WTC11 (cell line): Measurements from ENCODE around the gene MORC2. TPM values are rescaled to one million over a fixed set of nuclear protein-coding genes. Genes with fewer than 3 reads are reported as not detected.

Source experiments
- CREM ChIP-seq: sonication (generic); formaldehyde crosslinking; IDR thresholded peaks from 2 replicates; pipeline ENCODE4 v1.8.1; 2022; ENCODE audit warnings: mild to moderate bottlenecking, missing genetic modification reagents, moderate library complexity
- EMX1 ChIP-seq: fragments of 250-450 bp; sonication (Bioruptor Pico); IDR thresholded peaks from 2 replicates; pipeline ENCODE4 v1.8.0; 2021; ENCODE audit warnings: mild to moderate bottlenecking
- NR1H2 ChIP-seq: sonication (generic); formaldehyde crosslinking; IDR thresholded peaks from 2 replicates; pipeline ENCODE4 v1.9.0; 2021; ENCODE audit warnings: mild to moderate bottlenecking, moderate library complexity, missing genetic modification reagents
- RELA ChIP-seq: sonication (generic); formaldehyde crosslinking; IDR thresholded peaks from 2 replicates; pipeline ENCODE4 v1.8.1; 2022; ENCODE audit warnings: missing genetic modification reagents, mild to moderate bottlenecking, borderline replicate concordance
- SMAD4 ChIP-seq: sonication (generic); formaldehyde crosslinking; IDR thresholded peaks from 2 replicates; pipeline ENCODE4 v1.8.0; 2022; ENCODE audit warnings: mild to moderate bottlenecking, missing genetic modification reagents
- SP1 ChIP-seq: sonication (generic); formaldehyde crosslinking; conservative IDR thresholded peaks from 2 replicates; pipeline ENCODE4 v1.8.1; 2022; ENCODE audit warnings: missing genetic modification reagents
- ZNF121 ChIP-seq: sonication (generic); formaldehyde crosslinking; IDR thresholded peaks from 2 replicates; pipeline ENCODE4 v1.8.0; 2023; ENCODE audit warnings: missing genetic modification reagents
- ZNF423 ChIP-seq: fragments of 250-450 bp; sonication (Bioruptor Pico); IDR thresholded peaks from 2 replicates; pipeline ENCODE4 v2.1.2; 2022; ENCODE audit warnings: mild to moderate bottlenecking, moderate library complexity
- total RNA-seq: library from RNA; stranded (reverse); gene quantifications from 3 replicates; pipeline ENCODE4 v1.2.3, GENCODE V29; 2021
- TF ChIP-seq, protein P1 (sequence below): fragments of 250-450 bp; sonication (Bioruptor Pico); IDR thresholded peaks from 2 replicates; pipeline ENCODE4 v1.9.0; 2021; ENCODE audit warnings: mild to moderate bottlenecking, borderline replicate concordance
- TF ChIP-seq, protein P2 (sequence below): fragments of 250-450 bp; sonication (Bioruptor Pico); conservative IDR thresholded peaks from 2 replicates; pipeline ENCODE4 v1.9.0; 2021; ENCODE audit warnings: mild to moderate bottlenecking
- TF ChIP-seq, protein P3 (sequence below): fragments of 250-450 bp; sonication (Bioruptor Pico); IDR thresholded peaks from 2 replicates; pipeline ENCODE4 v1.9.0; 2021; ENCODE audit warnings: mild to moderate bottlenecking
- TF ChIP-seq, protein P4 (sequence below): sonication (generic); formaldehyde crosslinking; IDR thresholded peaks from 2 replicates; pipeline ENCODE4 v1.8.0; 2022; ENCODE audit warnings: mild to moderate bottlenecking, missing genetic modification reagents
- TF ChIP-seq, protein P5 (sequence below): fragments of 250-450 bp; sonication (Bioruptor Pico); IDR thresholded peaks from 2 replicates; pipeline ENCODE4 v1.9.0; 2021; ENCODE audit warnings: moderate library complexity, mild to moderate bottlenecking, inconsistent platforms, borderline replicate concordance
- TF ChIP-seq, protein P6 (sequence below): sonication (generic); formaldehyde crosslinking; IDR thresholded peaks from 2 replicates; pipeline ENCODE4 v1.8.0; 2022; ENCODE audit warnings: mild to moderate bottlenecking, missing genetic modification reagents

MORC2 gene
- total RNA-seq, 1 experiment from 2014 or later = 62.3 TPM

DNA sequence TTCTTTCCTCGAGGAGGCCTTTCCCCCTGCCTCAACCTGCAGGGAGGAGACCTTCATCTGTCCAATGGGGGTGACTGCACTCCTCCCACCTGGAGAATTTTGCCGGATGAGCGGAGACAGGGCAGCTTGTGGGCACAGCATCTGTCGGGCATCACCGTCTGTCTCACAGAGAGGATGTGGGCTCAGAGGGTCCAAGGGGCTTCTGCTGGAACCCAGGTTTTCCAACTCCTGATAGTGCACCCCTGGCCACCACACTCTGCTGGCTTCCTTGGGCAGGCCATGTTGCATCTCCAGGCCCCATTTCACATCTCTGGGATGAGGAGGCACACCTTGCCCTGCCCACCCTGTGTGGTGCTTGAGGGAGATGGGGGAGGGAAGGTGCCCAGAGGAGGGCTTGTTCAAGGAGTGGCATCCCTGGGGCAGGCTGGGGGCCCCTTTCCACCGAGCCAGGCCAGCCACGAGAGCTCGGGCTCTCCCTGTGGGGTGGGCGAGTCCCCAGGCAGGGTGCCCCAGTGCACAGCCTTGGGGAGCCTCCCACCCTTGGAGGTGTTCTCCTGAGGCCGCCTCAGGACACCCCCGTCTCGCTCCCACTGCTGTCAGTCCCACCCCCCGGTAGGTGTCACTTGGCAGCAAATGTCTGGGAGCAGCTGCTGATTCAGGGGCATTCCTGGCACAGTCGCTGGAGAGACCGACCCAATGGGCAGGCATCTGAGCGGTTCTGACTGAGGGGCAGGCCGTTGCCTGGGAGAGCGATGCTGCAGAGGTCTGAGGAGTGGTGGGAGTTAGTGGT, 84.2 kb downstream of the MORC2 start (continued):
- TF ChIP-seq, protein P1, sequence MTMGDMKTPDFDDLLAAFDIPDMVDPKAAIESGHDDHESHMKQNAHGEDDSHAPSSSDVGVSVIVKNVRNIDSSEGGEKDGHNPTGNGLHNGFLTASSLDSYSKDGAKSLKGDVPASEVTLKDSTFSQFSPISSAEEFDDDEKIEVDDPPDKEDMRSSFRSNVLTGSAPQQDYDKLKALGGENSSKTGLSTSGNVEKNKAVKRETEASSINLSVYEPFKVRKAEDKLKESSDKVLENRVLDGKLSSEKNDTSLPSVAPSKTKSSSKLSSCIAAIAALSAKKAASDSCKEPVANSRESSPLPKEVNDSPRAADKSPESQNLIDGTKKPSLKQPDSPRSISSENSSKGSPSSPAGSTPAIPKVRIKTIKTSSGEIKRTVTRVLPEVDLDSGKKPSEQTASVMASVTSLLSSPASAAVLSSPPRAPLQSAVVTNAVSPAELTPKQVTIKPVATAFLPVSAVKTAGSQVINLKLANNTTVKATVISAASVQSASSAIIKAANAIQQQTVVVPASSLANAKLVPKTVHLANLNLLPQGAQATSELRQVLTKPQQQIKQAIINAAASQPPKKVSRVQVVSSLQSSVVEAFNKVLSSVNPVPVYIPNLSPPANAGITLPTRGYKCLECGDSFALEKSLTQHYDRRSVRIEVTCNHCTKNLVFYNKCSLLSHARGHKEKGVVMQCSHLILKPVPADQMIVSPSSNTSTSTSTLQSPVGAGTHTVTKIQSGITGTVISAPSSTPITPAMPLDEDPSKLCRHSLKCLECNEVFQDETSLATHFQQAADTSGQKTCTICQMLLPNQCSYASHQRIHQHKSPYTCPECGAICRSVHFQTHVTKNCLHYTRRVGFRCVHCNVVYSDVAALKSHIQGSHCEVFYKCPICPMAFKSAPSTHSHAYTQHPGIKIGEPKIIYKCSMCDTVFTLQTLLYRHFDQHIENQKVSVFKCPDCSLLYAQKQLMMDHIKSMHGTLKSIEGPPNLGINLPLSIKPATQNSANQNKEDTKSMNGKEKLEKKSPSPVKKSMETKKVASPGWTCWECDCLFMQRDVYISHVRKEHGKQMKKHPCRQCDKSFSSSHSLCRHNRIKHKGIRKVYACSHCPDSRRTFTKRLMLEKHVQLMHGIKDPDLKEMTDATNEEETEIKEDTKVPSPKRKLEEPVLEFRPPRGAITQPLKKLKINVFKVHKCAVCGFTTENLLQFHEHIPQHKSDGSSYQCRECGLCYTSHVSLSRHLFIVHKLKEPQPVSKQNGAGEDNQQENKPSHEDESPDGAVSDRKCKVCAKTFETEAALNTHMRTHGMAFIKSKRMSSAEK = no peak
- TF ChIP-seq RELA (no peak), CREM (CRISPR knock-in tag) (no peak), NR1H2 (CRISPR knock-in tag) (no peak), SMAD4 (CRISPR knock-in tag) (no peak), ZNF423 (no peak), ZNF121 (no peak), EMX1 (no peak), SP1 (no peak)
- TF ChIP-seq, protein P2, sequence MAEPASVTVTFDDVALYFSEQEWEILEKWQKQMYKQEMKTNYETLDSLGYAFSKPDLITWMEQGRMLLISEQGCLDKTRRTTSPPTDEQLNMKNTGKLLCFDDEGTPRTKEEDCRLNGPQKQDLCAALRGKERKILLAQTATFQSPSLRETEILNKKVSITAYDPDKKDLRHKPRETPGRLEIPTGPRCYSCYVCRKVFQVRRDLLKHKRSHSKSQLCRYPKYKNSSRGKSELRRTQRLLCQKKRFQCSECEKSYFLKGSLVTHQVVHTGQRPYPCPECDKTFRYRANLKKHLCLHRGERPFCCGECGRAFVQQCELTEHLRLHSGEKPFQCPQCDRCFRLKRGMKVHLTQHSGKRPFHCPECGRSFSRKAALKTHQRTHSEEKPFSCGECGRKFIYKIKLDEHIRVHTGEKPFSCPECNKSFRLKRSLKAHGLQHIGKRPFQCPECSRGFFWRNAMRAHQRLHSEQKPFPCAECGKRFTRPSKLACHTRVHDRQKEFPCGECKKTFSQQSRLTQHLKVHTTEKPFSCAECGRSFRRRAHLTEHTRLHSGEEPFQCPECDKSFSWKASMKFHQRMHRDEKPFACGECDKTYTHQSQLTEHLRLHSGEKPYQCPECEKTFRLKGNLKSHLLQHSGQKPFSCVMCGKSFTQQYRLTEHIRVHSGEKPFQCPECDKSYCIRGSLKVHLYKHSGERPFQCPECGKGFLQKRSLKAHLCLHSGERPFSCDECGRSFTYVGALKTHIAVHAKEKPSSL (CRISPR knock-in tag) = no peak
- TF ChIP-seq, protein P3, sequence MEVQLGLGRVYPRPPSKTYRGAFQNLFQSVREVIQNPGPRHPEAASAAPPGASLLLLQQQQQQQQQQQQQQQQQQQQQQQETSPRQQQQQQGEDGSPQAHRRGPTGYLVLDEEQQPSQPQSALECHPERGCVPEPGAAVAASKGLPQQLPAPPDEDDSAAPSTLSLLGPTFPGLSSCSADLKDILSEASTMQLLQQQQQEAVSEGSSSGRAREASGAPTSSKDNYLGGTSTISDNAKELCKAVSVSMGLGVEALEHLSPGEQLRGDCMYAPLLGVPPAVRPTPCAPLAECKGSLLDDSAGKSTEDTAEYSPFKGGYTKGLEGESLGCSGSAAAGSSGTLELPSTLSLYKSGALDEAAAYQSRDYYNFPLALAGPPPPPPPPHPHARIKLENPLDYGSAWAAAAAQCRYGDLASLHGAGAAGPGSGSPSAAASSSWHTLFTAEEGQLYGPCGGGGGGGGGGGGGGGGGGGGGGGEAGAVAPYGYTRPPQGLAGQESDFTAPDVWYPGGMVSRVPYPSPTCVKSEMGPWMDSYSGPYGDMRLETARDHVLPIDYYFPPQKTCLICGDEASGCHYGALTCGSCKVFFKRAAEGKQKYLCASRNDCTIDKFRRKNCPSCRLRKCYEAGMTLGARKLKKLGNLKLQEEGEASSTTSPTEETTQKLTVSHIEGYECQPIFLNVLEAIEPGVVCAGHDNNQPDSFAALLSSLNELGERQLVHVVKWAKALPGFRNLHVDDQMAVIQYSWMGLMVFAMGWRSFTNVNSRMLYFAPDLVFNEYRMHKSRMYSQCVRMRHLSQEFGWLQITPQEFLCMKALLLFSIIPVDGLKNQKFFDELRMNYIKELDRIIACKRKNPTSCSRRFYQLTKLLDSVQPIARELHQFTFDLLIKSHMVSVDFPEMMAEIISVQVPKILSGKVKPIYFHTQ (CRISPR knock-in tag) = no peak
- TF ChIP-seq, protein P4, sequence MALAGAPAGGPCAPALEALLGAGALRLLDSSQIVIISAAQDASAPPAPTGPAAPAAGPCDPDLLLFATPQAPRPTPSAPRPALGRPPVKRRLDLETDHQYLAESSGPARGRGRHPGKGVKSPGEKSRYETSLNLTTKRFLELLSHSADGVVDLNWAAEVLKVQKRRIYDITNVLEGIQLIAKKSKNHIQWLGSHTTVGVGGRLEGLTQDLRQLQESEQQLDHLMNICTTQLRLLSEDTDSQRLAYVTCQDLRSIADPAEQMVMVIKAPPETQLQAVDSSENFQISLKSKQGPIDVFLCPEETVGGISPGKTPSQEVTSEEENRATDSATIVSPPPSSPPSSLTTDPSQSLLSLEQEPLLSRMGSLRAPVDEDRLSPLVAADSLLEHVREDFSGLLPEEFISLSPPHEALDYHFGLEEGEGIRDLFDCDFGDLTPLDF = no peak
- TF ChIP-seq, protein P5, sequence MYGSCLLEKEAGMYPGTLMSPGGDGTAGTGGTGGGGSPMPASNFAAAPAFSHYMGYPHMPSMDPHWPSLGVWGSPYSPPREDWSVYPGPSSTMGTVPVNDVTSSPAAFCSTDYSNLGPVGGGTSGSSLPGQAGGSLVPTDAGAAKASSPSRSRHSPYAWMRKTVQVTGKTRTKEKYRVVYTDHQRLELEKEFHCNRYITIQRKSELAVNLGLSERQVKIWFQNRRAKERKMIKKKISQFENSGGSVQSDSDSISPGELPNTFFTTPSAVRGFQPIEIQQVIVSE (CRISPR knock-in tag) = no peak
- TF ChIP-seq, protein P6, sequence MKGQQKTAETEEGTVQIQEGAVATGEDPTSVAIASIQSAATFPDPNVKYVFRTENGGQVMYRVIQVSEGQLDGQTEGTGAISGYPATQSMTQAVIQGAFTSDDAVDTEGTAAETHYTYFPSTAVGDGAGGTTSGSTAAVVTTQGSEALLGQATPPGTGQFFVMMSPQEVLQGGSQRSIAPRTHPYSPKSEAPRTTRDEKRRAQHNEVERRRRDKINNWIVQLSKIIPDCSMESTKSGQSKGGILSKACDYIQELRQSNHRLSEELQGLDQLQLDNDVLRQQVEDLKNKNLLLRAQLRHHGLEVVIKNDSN (CRISPR knock-in tag) = no peak
